Neuron (in vitro differentiated cells): ENCODE measurements around the gene VPS26C.

ENCODE experiments used
- H2AFZ ChIP-seq: one replicate; pipeline ENCODE4 v1.6.1; 2013; ENCODE audit warnings: low read depth, mild to moderate bottlenecking, inconsistent platforms, low read length, moderate library complexity
- H3K27me3 ChIP-seq: one replicate; pipeline ENCODE4 v1.6.1; 2013; ENCODE audit warnings: low read length; ENCODE audit not compliant: insufficient read depth
- H3K36me3 ChIP-seq: one replicate; pipeline ENCODE4 v1.6.1; 2013; ENCODE audit warnings: low read length; ENCODE audit not compliant: insufficient read depth
- H3K4me1 ChIP-seq: one replicate; pipeline ENCODE4 v1.6.1; 2013; ENCODE audit warnings: low read length; ENCODE audit not compliant: insufficient read depth
- H3K4me3 ChIP-seq: 2 replicates; pipeline ENCODE4 v1.5.1; 2013; ENCODE audit warnings: mild to moderate bottlenecking, low read length, moderate library complexity
- H3K9me3 ChIP-seq: one replicate; pipeline ENCODE4 v1.6.1; 2013; ENCODE audit warnings: low read length

Gene VPS26C

GRCh38 chr21:37181059-37181458 lies 86.1 kb downstream of the VPS26C start:
- Histone ChIP-seq H3K9me3 (no peaks in the 10 kb centered on the region), H2AFZ (no peak overlapping the region), H3K4me3 (no peak overlapping the region), H3K36me3 (peaks cover 76% of the 10 kb centered on the region), H3K27me3 (no peaks in the 10 kb centered on the region), H3K4me1 (no peaks in the 10 kb centered on the region)

- Histone ChIP-seq H3K4me1 (no peaks in the 10 kb centered on the region), H2AFZ (no peak overlapping the region), H3K9me3 (no peaks in the 10 kb centered on the region), H3K4me3 (no peak overlapping the region), H3K36me3 (peaks cover 86% of the 10 kb centered on the region), H3K27me3 (no peaks in the 10 kb centered on the region)
These were observed 90.4 kb downstream of the VPS26C start for GRCh38 chr21:37176716-37177115.
